Stomach (tissue), 9 donors: ENCODE measurements around the gene AGMO. TPM values are rescaled to one million over a fixed set of nuclear protein-coding genes. Genes with fewer than 3 reads are reported as not detected.

Source experiments
- DNase-seq, 2 donors: peaks; one replicate each; pipeline versions ENCODE4 v3.0.0 to v3.0.0-alpha.2; 2013 to 2019
- H3K27ac ChIP-seq, 5 donors: fragments of 200-600 bp in 4 of 5; sonication (generic) in 4 of 5; one replicate each; pipeline ENCODE4 v1.5.1; 2013 to 2019; ENCODE audit warnings: mild to moderate bottlenecking in 1 of 5, moderate library complexity in 1 of 5
- H3K27me3 ChIP-seq, 3 donors: fragments of 200-600 bp; sonication (generic); one replicate each; pipeline ENCODE4 v1.5.1; 2017 to 2019; ENCODE audit warnings: mixed run types in 1 of 3
- H3K36me3 ChIP-seq, 4 donors: fragments of 200-600 bp; sonication (generic); 1 replicate in 3 of 4; 2 replicates in 1 of 4; pipeline ENCODE4 v1.5.1; 2016 to 2019
- H3K4me1 ChIP-seq, 4 donors: fragments of 200-600 bp; sonication (generic); one replicate each; pipeline ENCODE4 v1.5.1; 2016 to 2019
- H3K4me3 ChIP-seq, 4 donors: fragments of 200-600 bp; sonication (generic) in 3 of 4; one replicate each; pipeline ENCODE4 v1.5.1; 2016 to 2019; ENCODE audit warnings: mild to moderate bottlenecking in 1 of 4
- H3K9me3 ChIP-seq, 4 donors: fragments of 200-600 bp; sonication (generic); one replicate each; pipeline ENCODE4 v1.5.1; 2016 to 2019
- EP300 ChIP-seq: sonication (generic); formaldehyde crosslinking; IDR thresholded peaks from one replicate; pipeline ENCODE4 v1.6.1; 2017; ENCODE audit warnings: antibody characterized with exemption
- POLR2A ChIP-seq, 4 donors: fragments of 450-650 bp; IDR thresholded peaks; one replicate each; pipeline ENCODE4 v1.6.1; 2016; ENCODE audit warnings: antibody characterized with exemption in 4 of 4, control low read depth in 2 of 4, mild to moderate bottlenecking in 1 of 4, moderate library complexity in 1 of 4
- POLR2AphosphoS5 ChIP-seq, 3 donors: sonication (generic); formaldehyde crosslinking; IDR thresholded peaks; one replicate each; pipeline ENCODE4 v1.6.1; 2016; ENCODE audit warnings: antibody characterized with exemption in 3 of 3
- WGBS, 5 donors: extraction: QIAGEN DNeasy Blood & Tissue Kit in 3 of 5; methylation state at CpG; one replicate each; pipeline versions ENCODE4 v1.1.5 to v1.1.7; 2013 to 2018; 5-methylcytosine and 5-hydroxymethylcytosine counted together
- intact Hi-C: fragments of 100-400 bp; cut with DNase I; formaldehyde crosslinking; loops from one replicate; pipeline ENCODE4 v1.15.1; 2023; ENCODE audit warnings: low total_unique reads
- polyA plus RNA-seq, 3 donors: library from polyadenylated mRNA; stranded (reverse); fragments of 200-250 nt; gene quantifications; one replicate each; pipeline ENCODE4 v1.2.3, GENCODE V29; 2013
- total RNA-seq, 5 donors: library from RNA; depleted of rRNA; stranded (reverse); fragments of >200 nt; gene quantifications; one replicate each; pipeline versions ENCODE4 v1.1.0 to v1.2.3, GENCODE V29; 2014 to 2016
- TF ChIP-seq, protein P1 (sequence below), 7 experiments: fragments of 450-650 bp in 4 of 7; fragments of 200-600 bp in 3 of 7; sonication (generic) in 3 of 7; IDR thresholded peaks; one replicate each; pipeline ENCODE4 v1.5.1; 2016 to 2019; ENCODE audit warnings: antibody characterized with exemption in 7 of 7, control low read depth in 2 of 7, mild to moderate bottlenecking in 1 of 7
- donor health status: healthy with polysubstance abuse.
- donor health status: Bipolar disorder and iron deficiency.
- donor health status: healthy.

Gene AGMO
- total and polyA plus RNA-seq, 8 donors, result 0.03 to 33.0 (median 5.0) TPM; not detected in 5

DNA sequence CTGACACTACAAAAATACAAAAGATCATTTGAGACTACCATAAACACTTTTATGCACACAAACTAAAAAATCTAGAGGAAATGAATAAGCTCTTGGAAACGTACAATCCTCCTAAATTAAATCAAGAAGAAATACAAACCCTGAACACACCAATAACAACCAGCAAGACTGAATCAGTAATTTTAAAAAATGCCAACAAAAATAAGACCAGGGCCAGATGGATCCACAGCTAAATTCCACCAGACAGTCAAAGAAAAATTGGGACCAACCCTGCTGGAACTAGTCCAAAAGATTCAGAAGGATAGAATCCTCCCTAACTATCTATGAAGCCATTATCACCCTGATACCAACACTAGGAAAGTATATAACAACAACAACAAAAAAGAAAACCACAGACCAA is 277.4 kb downstream of the AGMO start:
- H3K27ac ChIP-seq, result no peak overlapping the region
- DNase-seq, result no peak
- WGBS, 5 donors, result 50 to 69% (median 59%) methylated on average over 1 of the region's 1 CpG
- peaks cover 0 to 30% (median 10%) of the 10 kb centered on the region in 4 donors for H3K9me3 ChIP-seq
- no peak overlapping the region for H3K4me3 ChIP-seq
- no peaks in the 10 kb centered on the region for H3K27me3 ChIP-seq
- intact Hi-C loops, result no loop called here
- no peaks in the 10 kb centered on the region for H3K36me3 ChIP-seq
- TF ChIP-seq, protein P1, sequence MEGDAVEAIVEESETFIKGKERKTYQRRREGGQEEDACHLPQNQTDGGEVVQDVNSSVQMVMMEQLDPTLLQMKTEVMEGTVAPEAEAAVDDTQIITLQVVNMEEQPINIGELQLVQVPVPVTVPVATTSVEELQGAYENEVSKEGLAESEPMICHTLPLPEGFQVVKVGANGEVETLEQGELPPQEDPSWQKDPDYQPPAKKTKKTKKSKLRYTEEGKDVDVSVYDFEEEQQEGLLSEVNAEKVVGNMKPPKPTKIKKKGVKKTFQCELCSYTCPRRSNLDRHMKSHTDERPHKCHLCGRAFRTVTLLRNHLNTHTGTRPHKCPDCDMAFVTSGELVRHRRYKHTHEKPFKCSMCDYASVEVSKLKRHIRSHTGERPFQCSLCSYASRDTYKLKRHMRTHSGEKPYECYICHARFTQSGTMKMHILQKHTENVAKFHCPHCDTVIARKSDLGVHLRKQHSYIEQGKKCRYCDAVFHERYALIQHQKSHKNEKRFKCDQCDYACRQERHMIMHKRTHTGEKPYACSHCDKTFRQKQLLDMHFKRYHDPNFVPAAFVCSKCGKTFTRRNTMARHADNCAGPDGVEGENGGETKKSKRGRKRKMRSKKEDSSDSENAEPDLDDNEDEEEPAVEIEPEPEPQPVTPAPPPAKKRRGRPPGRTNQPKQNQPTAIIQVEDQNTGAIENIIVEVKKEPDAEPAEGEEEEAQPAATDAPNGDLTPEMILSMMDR (IDR thresholded peaks at IDR 0.05), result no peak
- TF ChIP-seq POLR2AphosphoS5 (IDR thresholded peaks at IDR 0.05) (no peak), EP300 (no peak)
- H3K4me1 ChIP-seq, result no peaks in the 10 kb centered on the region

DNA sequence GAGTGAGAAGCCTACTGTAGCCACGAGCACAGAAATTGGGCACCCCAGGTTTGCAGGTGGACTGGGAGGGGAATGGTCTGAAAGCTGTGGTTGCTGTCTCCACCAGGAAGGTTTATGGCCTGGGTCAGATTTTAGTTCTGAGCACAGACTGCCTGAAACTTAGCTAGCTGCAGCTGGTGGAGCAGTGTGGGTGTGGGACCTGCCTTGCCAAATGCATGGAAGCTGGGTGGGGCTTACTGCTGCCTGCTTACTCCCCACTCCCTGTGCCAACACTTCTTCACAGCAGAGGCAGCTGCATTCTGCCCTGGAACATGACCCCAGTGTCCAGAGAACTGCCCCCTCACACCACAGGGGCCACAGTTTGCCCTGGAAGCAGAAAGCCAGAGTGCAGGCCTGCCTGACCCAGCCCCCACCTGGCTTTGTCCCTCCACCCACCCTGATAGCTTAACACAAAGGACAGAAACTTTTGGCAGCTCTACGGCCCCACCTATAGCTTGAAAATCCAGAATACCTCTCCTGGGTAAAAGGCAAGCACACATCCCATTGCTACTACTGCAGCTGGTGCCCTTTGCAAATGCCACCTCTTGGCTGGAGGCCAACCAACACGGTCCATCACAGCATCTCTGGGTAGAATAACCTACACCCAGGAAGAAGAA is 281.6 kb downstream of the AGMO start:
- intact Hi-C loops, result no loop called here
- H3K36me3 ChIP-seq, result no peaks in the 10 kb centered on the region

DNA sequence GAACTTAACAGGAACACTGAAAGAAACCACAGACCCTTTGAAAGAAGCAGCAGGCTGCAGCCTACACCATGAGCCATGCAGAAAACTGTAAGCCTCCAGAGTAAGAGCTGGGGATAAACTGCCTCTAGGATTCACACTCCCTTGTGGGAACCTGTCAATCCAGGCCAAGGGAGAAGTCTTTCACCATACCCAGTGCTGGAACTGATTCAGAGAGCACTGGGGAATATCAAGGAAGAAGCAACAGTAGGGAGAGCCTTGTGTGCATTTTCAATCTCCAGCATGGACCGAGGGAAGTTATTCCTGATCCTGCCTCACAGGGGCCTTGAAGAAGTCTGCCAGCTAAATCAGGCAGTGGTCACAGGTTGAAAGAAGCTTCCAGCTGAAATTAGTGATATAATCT is 282.2 kb downstream of the AGMO start:
- WGBS, 5 donors, result 57 to 88% (median 71%) methylated on average over 1 of the region's 1 CpG
- Histone ChIP-seq H3K27ac (no peak overlapping the region), H3K4me3 (no peak overlapping the region), H3K4me1 (no peaks in the 10 kb centered on the region), H3K36me3 (no peaks in the 10 kb centered on the region), H3K9me3 (peaks cover 0 to 56% (median 37%) of the 10 kb centered on the region in 4 donors), H3K27me3 (no peaks in the 10 kb centered on the region)
- intact Hi-C loops, result no loop called here
- no peak for DNase-seq
- TF ChIP-seq POLR2A (IDR thresholded peaks at IDR 0.05) (no peak), POLR2AphosphoS5 (IDR thresholded peaks at IDR 0.05) (no peak), EP300 (no peak)
- TF ChIP-seq, protein P1 (IDR thresholded peaks at IDR 0.05), result no peak

More for the DNA sequence above, 281.6 kb downstream of the AGMO start:
- 49 to 65% (median 53%) methylated on average over 2 to 3 of the region's 3 CpGs for WGBS, 5 donors
- no peaks in the 10 kb centered on the region for H3K27me3 ChIP-seq
- H3K4me3 ChIP-seq, result no peak overlapping the region
- peak in 1 of 2 donors; percentile 11 for DNase-seq
- H3K4me1 ChIP-seq, result no peaks in the 10 kb centered on the region
- H3K27ac ChIP-seq, result no peak overlapping the region
- H3K9me3 ChIP-seq, result peaks cover 0 to 56% (median 37%) of the 10 kb centered on the region in 4 donors
- TF ChIP-seq, protein P1 (IDR thresholded peaks at IDR 0.05), result no peak
- TF ChIP-seq EP300 (no peak), POLR2A (IDR thresholded peaks at IDR 0.05) (no peak), POLR2AphosphoS5 (IDR thresholded peaks at IDR 0.05) (no peak)

DNA sequence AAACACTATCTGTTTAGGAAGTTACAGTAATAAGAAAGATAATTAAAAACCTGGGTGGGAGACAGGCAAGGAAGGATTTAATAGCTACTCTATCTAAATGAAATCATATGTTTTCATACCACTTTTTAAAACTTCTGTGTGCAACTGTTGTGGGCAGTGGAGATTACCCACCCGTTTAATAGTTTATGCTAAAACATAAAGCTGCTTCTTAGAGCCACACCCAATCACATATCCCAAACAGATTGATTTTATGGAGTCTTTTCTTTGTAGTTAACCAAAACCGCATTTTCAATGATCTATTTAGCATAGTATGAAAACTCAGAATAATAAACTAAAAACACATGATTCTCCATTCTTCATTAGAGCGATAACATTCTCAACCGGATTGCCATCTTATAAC is 304.1 kb downstream of the AGMO start:
- TF ChIP-seq POLR2AphosphoS5 (IDR thresholded peaks at IDR 0.05), result no peak
- TF ChIP-seq POLR2A (IDR thresholded peaks at IDR 0.05), result no peak
- TF ChIP-seq, protein P1 (IDR thresholded peaks at IDR 0.05), result no peak
- no peak for TF ChIP-seq EP300
- peaks cover 0 to 15% (median 6%) of the 10 kb centered on the region in 4 donors for H3K9me3 ChIP-seq
- WGBS, 5 donors, result 89 to 94% (median 92%) methylated on average over 4 of the region's 4 CpGs
- intact Hi-C loops, result no loop called here
- no peak for DNase-seq
- no peaks in the 10 kb centered on the region for H3K4me1 ChIP-seq
- H3K27ac ChIP-seq, result no peak overlapping the region
- H3K27me3 ChIP-seq, result no peaks in the 10 kb centered on the region
- H3K36me3 ChIP-seq, result no peaks in the 10 kb centered on the region
- H3K4me3 ChIP-seq, result no peak overlapping the region
